Stimulated activated CD4-positive, alpha-beta T cell treated with anti-CD3 and anti-CD28 coated beads, Interleukin-1b, Interleukin-23, amount 100 ng/mL, for 1 hour (primary cell): ENCODE data around the gene UVSSA.
"Not testable (repeated sequence)": the region's sequence is repeated elsewhere in the genome, so short reads cannot be mapped to it uniquely, and the experiment has no call there.

Experiments used
- DNase-seq, 2 donors: peaks; one replicate each; pipeline ENCODE4 v3.0.0-alpha.2; 2020; ENCODE audit warnings: low read depth in 2 of 2

The UVSSA gene

DNA sequence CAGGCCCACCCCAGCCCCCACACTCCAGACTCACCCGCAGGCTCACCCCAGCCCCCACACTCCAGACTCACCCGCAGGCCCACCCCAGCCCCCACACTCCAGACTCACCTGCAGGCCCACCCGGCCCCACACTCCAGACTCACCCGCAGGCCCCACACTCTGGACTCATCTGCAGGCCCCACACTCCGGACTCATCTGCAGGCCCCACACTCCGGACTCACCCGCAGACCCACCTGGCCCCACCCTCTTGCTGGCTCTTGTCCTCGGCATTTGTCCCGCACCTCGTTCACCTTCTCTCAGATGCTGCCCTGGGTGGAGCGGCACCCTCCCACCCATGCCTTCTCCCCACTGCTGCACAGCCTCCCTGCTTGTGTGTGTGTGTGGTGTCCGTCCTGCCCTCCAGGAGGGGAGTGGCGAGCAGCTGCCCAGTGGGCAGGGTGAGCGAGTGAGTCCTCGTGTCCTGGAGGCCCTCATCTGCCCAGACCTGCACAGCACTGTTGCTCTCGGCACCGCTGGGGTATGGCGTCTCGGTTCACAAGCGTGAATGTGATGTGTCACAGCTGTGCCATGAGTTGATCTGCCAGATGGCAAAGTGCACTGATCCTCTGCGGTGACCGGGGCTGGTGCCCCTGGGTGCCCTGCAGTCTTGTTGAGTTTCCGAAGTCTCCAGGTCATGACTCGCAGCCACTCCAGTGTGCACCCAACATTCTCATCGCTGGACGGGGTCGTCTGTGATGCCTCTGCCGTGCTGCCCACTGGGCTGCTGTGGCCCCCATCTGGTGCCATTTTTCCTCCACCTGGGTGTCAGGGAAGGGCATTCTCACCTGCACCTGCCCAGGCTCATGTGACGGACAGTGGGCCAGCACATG, 29.6 kb upstream of the UVSSA start:
- no peak for DNase-seq

DNA sequence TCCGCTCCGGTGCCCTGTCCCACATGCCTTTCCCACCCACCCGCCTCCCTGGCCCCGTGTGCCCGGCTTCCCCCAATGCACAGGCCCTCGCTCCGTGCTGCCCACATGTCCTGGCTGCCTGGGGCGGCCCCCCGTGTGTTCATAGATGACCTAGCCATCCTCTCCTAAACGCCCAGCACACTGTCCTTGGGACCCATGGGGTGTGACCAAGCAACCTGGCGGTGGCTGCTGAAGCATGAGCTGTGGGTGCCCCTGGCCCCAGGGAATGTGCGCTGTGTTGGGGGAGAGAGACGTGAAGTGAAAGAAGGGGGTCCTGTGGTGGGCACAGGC, 29.0 kb upstream of the UVSSA start:
- DNase-seq: no peak

DNA sequence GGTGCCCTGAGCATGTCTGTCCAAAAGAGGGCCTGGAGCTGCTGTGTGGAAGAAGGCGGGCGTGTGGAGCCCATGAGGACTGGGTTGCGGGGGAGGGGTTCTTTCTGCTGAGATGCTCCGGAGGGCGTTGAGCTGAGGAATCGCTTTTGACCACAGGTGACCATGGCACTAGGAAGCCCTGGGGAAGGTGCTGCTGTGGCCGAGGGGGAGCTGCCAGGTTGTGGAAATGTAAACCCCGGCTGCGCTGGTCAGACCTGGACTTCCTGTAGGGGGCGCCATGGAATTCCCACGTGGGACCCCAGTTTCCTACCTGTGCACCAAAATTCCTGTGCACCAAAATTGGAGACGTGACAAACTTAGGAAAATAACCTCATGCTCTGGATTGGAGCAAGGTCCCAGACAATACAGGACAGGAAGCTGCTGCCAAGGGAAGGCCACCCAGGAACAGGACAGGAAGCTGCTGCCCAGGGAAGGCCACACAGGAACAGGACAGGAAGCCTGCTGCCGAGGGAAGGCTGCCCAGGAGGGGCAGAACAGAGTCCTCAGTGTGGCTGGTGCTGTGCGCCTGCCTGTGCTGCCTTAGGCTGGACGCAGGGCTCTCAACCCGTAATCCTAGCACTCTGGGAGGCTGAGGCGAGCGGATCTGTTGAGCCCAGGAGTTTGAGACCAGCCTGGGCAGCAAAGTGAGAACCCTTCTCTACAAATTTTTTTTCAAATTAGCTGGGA, 28.4 kb upstream of the UVSSA start:
- no peak for DNase-seq

DNA sequence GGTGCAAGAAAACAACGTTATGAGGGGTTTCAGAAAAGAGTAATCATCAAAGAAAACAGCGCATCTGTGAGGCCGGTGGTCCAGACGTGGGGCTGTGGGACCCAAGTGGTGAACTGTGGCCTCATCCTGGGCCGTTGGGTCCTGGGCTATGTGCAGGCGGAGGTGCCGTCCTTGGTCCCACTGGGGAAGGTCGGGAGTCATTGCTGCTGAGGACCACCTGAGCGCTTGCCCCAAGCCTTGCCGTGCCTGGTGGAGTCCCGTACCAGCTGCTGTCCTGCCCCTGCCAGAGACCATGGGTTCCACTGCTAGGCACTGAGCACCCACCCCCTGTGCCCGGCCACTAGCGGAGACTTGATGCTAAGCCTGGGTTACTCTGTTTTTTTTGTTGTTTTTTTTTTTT, 25.5 kb upstream of the UVSSA start:
- DNase-seq: no peak

DNA sequence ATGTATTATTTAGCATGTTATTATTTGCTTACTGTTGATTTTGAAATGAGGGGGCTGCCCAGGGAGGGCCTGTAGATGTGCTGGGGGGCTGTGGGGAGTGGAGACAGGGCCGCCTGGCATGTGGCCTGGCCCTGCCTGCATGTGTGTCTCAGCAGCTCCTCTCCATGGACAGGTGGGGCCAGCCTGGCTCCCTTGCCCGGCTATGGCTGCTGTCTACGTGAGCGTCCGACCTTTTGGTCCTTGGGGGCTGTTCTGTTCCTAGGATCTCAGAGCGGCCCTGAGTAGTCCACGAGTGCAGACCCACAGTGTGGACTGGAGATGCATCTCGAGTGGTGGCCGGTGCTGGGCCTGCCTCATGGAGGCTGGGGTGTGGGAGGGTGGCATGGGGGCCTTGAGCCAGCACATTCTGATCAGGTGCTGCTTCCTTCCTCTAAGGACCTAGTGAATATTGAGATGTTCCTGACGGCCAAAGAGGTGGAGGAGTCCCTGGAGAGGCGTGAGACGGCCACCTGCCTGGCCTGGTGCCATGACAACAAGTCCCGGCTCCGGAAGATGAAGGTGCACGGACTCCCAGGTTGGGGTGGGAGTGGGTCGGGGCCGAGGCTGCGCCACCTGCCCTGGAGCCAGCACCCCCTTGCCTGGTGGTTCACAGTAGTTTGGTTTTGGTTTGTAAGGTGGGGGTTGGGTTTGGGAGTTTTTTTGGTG, 24.9 kb upstream of the UVSSA start:
- DNase-seq: no peak

DNA sequence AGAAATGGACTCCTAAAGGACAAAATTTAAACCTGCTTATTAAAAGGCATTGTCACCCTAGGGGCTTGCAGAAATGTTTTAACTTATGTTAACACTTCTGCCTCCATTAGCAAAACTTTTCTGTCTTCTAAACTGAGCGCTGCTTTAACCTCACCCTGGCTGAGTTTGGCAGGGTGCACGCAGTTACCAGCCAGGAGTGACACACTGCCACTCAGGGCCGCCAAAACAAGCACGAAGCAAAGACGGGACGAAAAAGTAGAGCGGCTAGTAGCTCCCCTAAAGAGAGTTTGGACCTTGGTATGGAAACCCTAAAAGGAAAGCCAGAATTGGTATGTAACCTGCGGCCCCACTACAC, 23.8 kb upstream of the UVSSA start:
- no peak for DNase-seq

DNA sequence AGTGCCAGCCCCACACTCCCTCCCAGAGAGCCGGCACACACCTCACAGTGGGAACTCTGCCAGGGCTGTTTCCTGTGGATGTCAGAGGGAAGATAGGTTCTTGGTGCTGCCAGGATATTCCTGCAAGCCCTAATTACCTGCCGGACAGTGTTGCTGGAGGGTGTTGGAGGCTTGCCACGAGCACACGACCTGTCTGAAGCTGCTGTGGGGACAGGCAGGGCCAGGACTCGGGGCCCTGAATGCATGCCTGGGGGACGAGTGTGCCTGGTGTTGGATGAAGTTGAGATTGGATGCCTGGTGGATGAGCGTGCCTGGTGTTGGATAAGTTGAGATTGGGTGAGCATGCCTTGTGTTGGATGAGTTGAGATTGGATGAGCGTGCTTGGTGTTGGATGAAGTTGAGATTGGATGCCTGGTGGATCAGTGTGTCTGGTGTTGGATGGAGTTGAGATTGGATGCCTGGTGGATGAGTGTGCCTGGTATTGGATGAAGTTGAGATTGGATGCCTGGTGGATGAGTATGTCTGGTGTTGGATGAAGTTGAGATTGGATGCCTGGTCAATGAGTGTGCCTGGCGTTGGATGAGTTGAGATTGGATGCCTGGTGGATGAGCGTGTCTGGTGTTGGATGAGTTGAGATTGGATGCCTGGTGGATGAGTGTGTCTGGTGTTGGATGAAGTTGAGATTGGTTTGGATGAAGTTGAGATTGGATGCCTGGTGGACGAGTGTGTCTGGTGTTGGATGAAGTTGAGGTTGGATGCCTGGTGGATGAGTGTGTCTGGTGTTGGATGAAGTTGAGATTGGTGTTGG, 23.2 kb upstream of the UVSSA start:
- DNase-seq: no peak

DNA sequence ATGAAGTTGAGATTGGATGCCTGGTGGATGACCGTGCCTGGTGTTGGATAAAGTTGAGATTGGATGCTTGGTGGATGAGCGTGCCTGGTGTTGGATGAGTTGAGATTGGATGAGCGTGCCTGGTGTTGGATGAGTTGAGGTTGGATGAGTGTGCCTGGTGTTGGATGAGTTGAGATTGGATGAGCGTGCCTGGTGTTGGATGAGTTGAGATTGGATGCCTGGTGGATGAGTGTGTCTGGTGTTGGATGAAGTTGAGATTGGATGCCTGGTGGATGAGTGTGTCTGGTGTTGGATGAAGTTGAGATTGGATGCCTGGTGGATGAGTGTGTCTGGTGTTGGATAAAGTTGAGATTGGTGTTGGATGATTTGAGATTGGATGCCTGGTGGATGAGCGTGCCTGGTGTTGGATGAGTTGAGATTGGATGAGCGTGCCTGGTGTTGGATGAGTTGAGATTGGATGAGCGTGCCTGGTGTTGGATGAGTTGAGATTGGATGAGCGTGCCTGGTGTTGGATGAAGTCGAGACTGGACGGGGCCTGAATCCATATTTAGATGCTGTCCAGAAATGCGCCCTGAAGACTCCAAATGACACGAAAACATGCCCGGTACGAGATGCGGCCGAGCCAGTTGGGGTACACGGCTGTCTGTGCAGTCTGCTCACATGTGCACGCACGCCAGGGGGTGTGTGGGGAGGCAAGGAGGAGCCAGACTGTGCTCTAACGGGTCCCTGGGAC, 22.4 kb upstream of the UVSSA start:
- not testable (repeated sequence) for DNase-seq

DNA sequence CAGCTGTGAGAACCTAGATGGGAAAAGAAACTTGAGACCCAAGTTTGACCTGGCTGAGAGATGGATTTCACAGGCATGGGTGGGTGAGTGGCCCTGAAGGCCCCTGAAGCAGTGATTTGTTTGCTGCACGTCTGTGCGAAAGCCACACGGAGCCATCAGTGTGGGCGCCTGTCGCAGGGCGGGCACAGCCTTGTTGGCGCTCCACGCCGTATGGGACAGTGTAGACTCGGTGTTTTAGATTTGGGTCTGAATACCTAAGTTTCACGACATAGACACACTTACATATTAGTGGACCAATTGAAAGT, 21.9 kb upstream of the UVSSA start:
- no peak for DNase-seq

DNA sequence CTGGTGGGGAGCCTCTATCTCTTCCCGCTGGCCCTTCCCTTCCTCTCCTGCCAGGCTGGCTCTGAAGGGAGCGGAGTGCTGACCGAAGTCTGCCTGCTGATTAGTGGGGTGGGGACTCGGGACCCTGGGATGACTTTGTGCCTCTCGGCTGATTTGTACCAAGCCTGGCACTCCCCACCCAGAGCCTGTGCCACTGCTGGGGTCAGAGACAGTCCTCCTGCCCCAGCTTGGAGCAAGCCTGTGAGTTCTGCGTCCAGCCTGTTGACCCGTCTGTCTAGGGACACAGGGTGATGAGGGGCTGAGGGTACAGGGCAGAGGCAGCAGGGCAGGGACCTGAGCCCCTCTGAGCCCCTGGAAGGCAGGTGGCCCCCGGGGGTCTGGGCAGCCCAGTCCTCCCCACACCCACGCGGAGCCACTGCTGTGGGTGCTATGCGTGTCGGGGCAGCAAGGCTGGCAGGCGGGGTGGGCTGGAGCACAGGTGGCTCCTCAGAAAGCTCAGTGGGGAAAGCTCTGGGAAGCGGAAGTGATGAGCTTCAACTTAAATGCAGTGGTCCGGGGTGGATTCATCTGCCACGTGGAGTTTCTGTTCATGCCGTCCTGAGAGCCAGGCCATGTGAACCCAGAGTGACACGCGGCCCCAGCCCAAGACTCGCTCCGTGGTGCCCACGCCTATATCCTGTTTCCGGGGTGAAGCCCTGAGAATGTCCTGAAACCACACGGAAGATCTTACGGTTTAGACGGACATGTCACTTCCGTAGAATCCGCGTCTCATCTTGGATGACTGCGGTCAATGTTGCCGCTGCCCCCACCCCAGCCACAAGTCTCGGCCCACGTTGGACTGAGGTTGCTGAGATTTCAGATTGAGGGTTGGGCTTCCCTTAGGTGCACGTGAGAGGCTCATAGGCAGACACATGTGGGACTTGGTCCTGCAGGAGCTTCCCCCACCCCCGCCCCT, 21.1 kb upstream of the UVSSA start:
- no peak for DNase-seq

DNA sequence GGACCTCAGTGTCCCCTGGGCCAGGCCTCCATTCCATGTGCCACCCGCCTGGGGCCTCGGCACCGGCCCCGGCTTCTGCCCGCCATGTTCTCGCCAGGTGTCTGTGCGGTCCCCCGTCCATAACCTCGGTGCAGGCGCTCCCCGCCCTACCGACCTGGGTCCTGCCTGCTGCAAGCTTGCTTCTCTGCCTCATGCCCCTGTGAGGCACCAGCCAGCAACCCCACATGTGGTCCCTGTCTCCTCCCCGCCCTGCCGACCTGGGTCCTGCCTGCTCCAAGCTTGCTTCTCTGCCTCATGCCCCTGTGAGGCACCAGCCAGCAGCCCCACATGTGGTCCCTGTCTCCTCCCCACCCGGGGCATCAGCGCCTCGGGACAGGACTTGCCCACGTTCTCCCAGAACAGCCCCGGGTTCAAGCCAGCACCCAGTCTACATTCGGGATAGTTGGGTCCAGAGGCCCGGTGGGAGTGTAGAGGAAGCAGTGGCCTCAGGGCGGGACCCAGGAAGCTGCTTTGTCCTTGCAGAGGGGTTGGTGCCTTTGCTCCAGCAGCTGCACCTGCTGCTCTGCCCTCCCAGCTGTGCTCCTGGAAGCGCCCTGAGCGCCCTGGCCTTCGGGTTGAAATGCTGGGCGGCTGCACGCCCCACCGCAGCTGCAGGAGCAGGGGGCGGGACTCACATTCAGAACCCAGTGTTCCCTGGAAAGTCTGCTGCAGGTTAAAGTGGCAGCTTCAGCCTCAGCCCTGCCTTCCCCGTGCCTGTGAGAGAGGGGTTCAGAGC, 20.1 kb upstream of the UVSSA start:
- DNase-seq: no peak

DNA sequence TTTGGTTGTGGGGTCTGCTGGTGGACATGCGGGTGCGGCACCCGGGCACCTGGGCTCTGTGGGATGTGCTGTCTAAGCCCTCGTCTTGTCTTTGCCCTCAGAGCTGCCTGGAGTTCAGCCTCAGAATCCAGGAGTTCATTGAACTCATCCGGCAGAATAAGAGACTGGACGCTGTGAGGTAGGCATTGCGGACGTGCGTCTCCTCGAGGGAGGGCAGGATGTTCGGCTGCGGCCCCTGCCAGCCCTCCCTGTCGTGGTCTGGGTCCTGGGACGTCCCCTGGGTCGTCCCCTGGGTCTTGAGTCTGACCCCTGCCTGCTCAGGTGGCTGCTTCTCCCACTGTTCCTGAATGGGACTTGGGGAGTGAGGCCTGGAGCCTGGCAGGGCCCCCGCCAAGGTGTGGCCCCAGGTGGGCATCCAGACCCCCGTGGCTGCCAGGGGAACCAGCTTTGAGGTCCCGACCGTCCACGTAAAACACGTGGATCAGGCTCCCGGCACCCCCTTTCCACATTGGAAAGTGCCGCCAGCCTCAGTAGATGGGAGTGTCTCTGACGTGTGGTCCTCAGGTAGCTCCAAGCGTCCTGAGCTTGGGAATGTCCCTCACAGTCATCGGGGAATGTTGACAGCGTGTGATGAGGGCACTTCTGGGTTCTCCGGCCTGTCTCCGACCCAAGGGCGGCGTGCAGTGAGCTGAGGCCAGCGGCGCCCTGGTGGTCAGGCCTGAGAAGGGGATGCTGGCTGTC, 19.3 kb upstream of the UVSSA start:
- no peak for DNase-seq

DNA sequence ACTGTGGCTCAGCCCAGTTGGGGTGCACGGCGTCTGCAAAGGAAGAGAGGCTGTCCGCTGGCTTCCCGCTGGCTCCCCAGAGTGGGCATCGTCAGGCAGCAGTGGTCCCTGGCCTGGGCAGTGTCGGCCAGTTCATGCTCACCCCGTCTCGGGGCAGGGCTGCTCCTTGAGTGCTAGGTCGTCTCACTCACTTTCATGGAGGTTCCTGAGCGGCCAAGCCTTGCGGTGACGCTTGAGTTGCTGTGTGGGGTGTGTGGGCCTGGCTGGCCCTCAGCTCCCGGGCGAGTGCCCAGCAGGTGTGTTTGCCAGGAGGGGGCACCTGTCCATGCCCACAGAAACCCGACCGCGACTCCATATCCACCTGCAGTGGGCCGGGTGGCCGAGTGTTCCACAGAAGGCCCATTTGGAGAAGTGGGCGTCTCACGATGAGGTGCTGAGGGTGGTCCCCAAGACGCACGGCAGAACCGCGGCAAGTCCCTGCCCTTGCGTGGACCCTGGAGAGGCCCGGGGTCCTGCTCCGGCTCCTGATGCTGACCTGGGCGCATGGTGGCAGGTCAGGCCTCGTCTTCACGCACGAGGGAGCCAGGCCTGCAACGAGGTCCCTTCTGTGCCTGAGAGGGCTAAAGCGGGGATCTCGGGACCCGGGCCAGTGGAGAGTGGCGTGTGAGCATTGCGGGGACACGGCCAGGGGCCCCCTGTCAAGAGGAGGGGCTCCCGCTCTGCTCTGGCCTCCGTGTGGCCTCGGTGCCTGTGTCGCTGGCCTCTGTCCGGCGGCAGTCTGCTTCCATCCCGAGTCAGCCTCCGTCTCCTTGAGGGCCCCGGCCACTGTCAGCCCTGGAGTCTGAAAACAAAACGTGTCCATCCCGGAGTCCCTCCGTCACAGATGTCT, 18.5 kb upstream of the UVSSA start:
- no peak for DNase-seq

DNA sequence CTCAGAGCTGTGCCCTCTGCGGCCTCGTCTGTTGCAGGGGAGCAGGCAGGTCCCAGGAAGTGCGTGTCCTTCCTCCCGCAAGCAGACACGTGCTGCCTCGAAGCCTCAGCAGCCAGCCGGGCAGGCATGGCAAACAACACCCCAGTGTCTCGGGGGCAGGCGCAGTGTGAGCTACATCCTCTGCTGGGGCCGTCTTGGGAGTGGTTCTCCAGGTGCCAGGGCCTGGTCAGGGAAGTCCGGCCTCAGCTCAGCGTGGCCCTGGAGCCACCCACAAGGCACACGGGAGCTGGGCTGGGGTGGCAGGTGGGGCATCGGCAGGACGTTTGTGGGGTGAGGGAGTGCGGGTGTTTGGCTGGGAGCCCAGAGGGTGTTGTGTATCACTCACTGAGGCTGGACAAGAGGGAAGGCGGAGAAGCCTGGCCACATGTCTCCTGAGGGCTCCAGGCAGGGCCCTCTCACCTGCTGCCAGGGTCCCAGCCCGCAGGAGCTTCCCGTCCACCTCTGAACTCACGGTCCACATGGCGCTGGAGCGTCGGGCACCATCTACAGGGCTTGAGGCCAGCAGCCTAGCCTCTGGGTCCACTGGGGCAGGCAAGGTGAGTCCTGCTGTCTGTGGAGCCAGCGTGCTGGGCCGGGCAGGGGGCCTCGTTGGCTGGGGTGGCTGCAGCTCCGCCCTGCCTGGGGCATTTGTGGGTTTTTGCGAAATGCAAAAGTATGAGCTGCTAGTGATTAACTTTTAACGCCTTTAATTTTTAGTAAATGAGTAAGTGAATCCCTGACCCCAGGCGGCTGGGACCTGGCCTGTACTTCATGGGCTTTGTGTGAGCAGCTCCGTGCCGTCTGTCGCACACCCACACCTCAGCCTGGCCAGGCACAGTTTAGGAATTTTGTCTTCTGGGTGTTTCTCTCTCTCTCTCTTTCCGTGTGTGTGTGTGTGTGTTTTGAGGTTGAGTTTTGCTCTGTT, 17.3 kb upstream of the UVSSA start:
- DNase-seq: no peak

DNA sequence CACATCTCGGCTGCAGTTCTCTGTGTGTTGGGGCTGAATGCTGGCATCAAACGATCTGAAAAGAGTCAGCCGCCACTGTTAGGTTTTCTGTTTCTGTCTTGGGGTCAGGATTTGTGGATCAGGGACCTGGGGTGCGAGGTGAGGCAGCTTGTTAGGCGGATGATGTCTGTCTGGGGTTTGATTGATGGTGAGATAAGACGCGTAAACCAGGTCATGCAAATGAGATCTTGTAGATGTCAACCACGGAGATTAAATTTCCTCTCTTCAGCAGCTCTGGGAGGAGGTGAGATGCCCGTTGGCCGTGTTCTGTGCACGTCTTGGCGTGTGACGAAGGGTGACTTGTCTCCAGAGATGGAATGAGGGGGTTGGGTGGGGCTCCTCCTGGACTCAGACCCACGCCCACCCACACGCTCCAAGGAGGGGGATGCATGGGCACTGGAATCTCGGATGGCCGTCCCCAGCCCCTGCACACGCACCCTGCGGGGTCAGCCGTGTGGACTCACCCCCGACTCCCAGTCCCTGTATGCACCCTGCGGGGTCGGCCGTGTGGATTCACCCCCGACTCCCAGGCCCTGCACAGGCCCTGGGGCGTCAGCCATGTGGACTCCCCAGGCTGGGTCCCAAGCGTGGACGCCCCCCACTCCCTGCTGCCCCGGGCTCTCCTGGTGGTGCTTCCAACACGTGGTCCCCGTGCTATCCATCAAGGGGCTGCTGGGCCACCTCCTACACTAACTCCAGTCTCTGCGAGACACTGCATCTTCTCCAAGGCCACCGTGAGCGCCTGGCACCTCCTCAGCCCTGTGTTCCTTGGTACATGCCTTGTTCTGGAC, 16.0 kb upstream of the UVSSA start:
- no peak for DNase-seq
